GM23248 (cell line): ENCODE data around the gene MORC4.

ENCODE experiments used
- EZH2 ChIP-seq: fragments of 200-600 bp; sonication (generic); IDR thresholded peaks from 2 replicates; pipeline ENCODE4 v1.6.1; 2018; ENCODE audit warnings: antibody characterized with exemption, mild to moderate bottlenecking; ENCODE audit not compliant: insufficient read depth, poor library complexity, severe bottlenecking
- EZH2phosphoT487 ChIP-seq: fragments of 200-600 bp; sonication (generic); IDR thresholded peaks from 2 replicates; pipeline ENCODE4 v1.6.1; 2018; ENCODE audit warnings: antibody characterized with exemption, moderate library complexity, mild to moderate bottlenecking, low read depth; ENCODE audit not compliant: insufficient read depth

GRCh38 chrX:106936246-106936645 is 63.8 kb downstream of the MORC4 start:
- TF ChIP-seq EZH2 = no peak
- TF ChIP-seq EZH2phosphoT487 = no peak
